ENCODE measurements around the gene KIRREL3. TPM values are rescaled to one million over a fixed set of nuclear protein-coding genes. Genes with fewer than 3 reads are reported as not detected.

KIRREL3 gene
- total and polyA plus RNA-seq, 9 of the 15 experiments (the other 6 are each of a cell fraction or from before 2014, with no cell fraction given): 0.04 to 0.10 TPM; not detected in 7

GRCh38 chr11:126628450-126628789, 372.1 kb downstream of the KIRREL3 start:
- H3K9ac ChIP-seq (ENCODE audit: insufficient read depth in 1 of 2, low read depth in 2 of 2, low read length in 2 of 2): no peak overlapping the region
- ATAC-seq (no peak), FAIRE-seq (no peak), DNase-seq (ENCODE audit: extremely low read depth in 1 of 4, low spot score in 3 of 4) (no peak)
- H4K20me1 ChIP-seq (replicated peaks; ENCODE audit: control insufficient read depth, insufficient read depth, low read length): peaks cover 2% of the 10 kb centered on the region; the same call in 1 of the 2 replicates
- TF ChIP-seq JUNB (CRISPR knock-in tag; conservative IDR thresholded peaks at IDR 0.05) (no peak), SAFB2 (IDR thresholded peaks at IDR 0.05; ENCODE audit: borderline replicate concordance, low read depth, low read length, severe bottlenecking) (no peak), ZNF3 (CRISPR knock-in tag; IDR thresholded peaks at IDR 0.05) (no peak), SNAPC5 (CRISPR knock-in tag; IDR thresholded peaks at IDR 0.05) (no peak), ZKSCAN3 (CRISPR knock-in tag; IDR thresholded peaks at IDR 0.05) (no peak), PCBP2 (IDR thresholded peaks at IDR 0.05; ENCODE audit: low read depth, low read length, poor library complexity, severe bottlenecking) (no peak), RHOXF2B (CRISPR knock-in tag; conservative IDR thresholded peaks at IDR 0.05) (no peak), CHD7 (IDR thresholded peaks at IDR 0.05; ENCODE audit: low read depth, low read length) (no peak), CBX1 (IDR thresholded peaks at IDR 0.05; ENCODE audit: low read depth) (no peak), EP300 (IDR thresholded peaks at IDR 0.05; ENCODE audit: low read length) (no peak), ZNF717 (CRISPR knock-in tag; IDR thresholded peaks at IDR 0.05) (no peak), OTX1 (CRISPR knock-in tag; IDR thresholded peaks at IDR 0.05) (no peak), NFATC3 (IDR thresholded peaks at IDR 0.05) (no peak)
- H3K27ac ChIP-seq (ENCODE audit: extremely low read depth, low read depth, low read length): no peak overlapping the region
- no peak overlapping the region for H3K4me3 ChIP-seq
- CTCF ChIA-PET (ENCODE audit: low intra/inter-chr PET ratio): no interaction called here
- no peaks in the 10 kb centered on the region for H3K9me3 ChIP-seq (replicated peaks; ENCODE audit: control insufficient read depth, insufficient read depth, low read depth, low read length)
- no TSS peak for BruUV-seq (replicated peaks)
- H3K36me3 ChIP-seq (ENCODE audit: control insufficient read depth, insufficient read depth, low read length): no peaks in the 10 kb centered on the region
- intact Hi-C loops (cut with micrococcal nuclease): no loop called here
- H3K9me1 ChIP-seq (ENCODE audit: control insufficient read depth, insufficient read depth, low read length): no peaks in the 10 kb centered on the region
- H3K79me2 ChIP-seq (ENCODE audit: control insufficient read depth, insufficient read depth, low read length): no peaks in the 10 kb centered on the region
- H3K4me2 ChIP-seq (ENCODE audit: insufficient read depth, low read length): no peak overlapping the region
- POLR2A ChIA-PET: interaction anchor here (0.6 to 0.7 kb wide), 2 partner anchors 15 to 356 kb away, joined by 3 read pairs; no protein-coding TSS in a partner anchor
- H3K27me3 ChIP-seq (ENCODE audit: control insufficient read depth in 2 of 2, insufficient read depth in 2 of 2, low read length in 2 of 2): peaks cover 0 to 16% of the 10 kb centered on the region in 2 experiments; a peak in 2 of 5 replicates
- in situ Hi-C loops (cut with MboI): no loop called here
- no peak overlapping the region for H2AFZ ChIP-seq (ENCODE audit: low read depth, low read length)
- WGBS (ENCODE audit: insufficient coverage, low coverage, missing lambda C conversion rate): 0% methylated on average over 1 of the region's 1 CpG
- no peaks in the 10 kb centered on the region for H3K4me1 ChIP-seq (replicated peaks in 1 of 2; ENCODE audit: control insufficient read depth in 2 of 2, insufficient read depth in 2 of 2, low read length in 2 of 2)

Data from K562 (cell line).